H9 (cell line): Measurements from ENCODE around the gene ISG15. TPM values are rescaled to one million over a fixed set of nuclear protein-coding genes. Genes with fewer than 3 reads are reported as not detected.

Experiments
- DNase-seq: peaks from one replicate; pipeline ENCODE4 v3.0.0-alpha.2; 2017
- H2AFZ ChIP-seq: one replicate; pipeline ENCODE4 v1.6.1; 2013; ENCODE audit warnings: mild to moderate bottlenecking, low read length, control low read depth, moderate library complexity
- H2AK5ac ChIP-seq: 2 replicates; pipeline ENCODE4 v1.6.1; 2013; ENCODE audit warnings: low read length, control low read depth, mixed read lengths; ENCODE audit not compliant: insufficient read length
- H2BK120ac ChIP-seq: one replicate; pipeline ENCODE4 v1.6.1; 2013; ENCODE audit warnings: low read depth, mild to moderate bottlenecking, low read length, control low read depth, inconsistent platforms; ENCODE audit not compliant: poor library complexity, severe bottlenecking
- H2BK12ac ChIP-seq: 2 replicates; pipeline ENCODE4 v1.6.1; 2013; ENCODE audit warnings: low read length, control low read depth, mixed read lengths, low read depth; ENCODE audit not compliant: insufficient read length
- H2BK15ac ChIP-seq: 2 replicates; pipeline ENCODE4 v1.6.1; 2013; ENCODE audit warnings: low read depth, low read length, control low read depth
- H2BK20ac ChIP-seq: one replicate; pipeline ENCODE4 v1.6.1; 2013; ENCODE audit warnings: low read depth, mild to moderate bottlenecking, low read length, control low read depth, inconsistent platforms; ENCODE audit not compliant: poor library complexity, severe bottlenecking
- H2BK5ac ChIP-seq: 2 replicates; pipeline ENCODE4 v1.6.1; 2013; ENCODE audit warnings: low read length, control low read depth, mixed read lengths; ENCODE audit not compliant: insufficient read length
- H3K14ac ChIP-seq: 2 replicates; pipeline ENCODE4 v1.6.1; 2013; ENCODE audit warnings: low read length, control low read depth; ENCODE audit not compliant: insufficient read depth
- H3K18ac ChIP-seq: 2 replicates; pipeline ENCODE4 v1.6.1; 2013; ENCODE audit warnings: low read depth, mild to moderate bottlenecking, mixed read lengths, low read length, control low read depth; ENCODE audit not compliant: insufficient read length
- H3K23ac ChIP-seq: 2 replicates; pipeline ENCODE4 v1.6.1; 2013; ENCODE audit warnings: low read length, control low read depth, mixed read lengths, low read depth; ENCODE audit not compliant: insufficient read length
- H3K23me2 ChIP-seq: 2 replicates; pipeline ENCODE4 v1.6.1; 2013; ENCODE audit warnings: low read depth, mild to moderate bottlenecking, mixed read lengths, low read length, control low read depth; ENCODE audit not compliant: insufficient read length, poor library complexity, severe bottlenecking
- H3K27ac ChIP-seq: 2 replicates; pipeline ENCODE4 v1.5.1; 2013; ENCODE audit warnings: low read length, control low read depth, mixed read lengths, low read depth; ENCODE audit not compliant: insufficient read length
- H3K27me3 ChIP-seq: 2 replicates; pipeline ENCODE4 v1.6.1; 2013; ENCODE audit warnings: low read length, control low read depth, inconsistent platforms; ENCODE audit not compliant: insufficient read depth
- H3K4ac ChIP-seq: 2 replicates; pipeline ENCODE4 v1.6.1; 2013; ENCODE audit warnings: low read depth, mild to moderate bottlenecking, control low read depth, inconsistent platforms, low read length, moderate library complexity
- H3K4me1 ChIP-seq: 2 replicates; pipeline ENCODE4 v1.6.1; 2013; ENCODE audit warnings: low read length, control low read depth, inconsistent platforms; ENCODE audit not compliant: insufficient read depth
- H3K4me2 ChIP-seq: 2 replicates; pipeline ENCODE4 v1.6.1; 2013; ENCODE audit warnings: low read length, control low read depth, mixed read lengths; ENCODE audit not compliant: insufficient read length, insufficient read depth
- H3K56ac ChIP-seq: 2 replicates; pipeline ENCODE4 v1.6.1; 2013; ENCODE audit warnings: low read depth, mild to moderate bottlenecking, mixed read lengths, low read length, control low read depth; ENCODE audit not compliant: insufficient read length
- H3K79me1 ChIP-seq: 2 replicates; pipeline ENCODE4 v1.6.1; 2013; ENCODE audit warnings: low read depth, mild to moderate bottlenecking, moderate library complexity, low read length, control low read depth, inconsistent platforms; ENCODE audit not compliant: insufficient read depth, poor library complexity, severe bottlenecking
- H3K79me2 ChIP-seq: 2 replicates; pipeline ENCODE4 v1.6.1; 2013; ENCODE audit warnings: low read length, control low read depth, inconsistent platforms; ENCODE audit not compliant: insufficient read depth
- H3K9ac ChIP-seq: 2 replicates; pipeline ENCODE4 v1.6.1; 2013; ENCODE audit warnings: low read length, control low read depth, mixed read lengths; ENCODE audit not compliant: insufficient read length; ENCODE audit errors: extremely low read depth
- H3K9me3 ChIP-seq: one replicate; pipeline ENCODE4 v1.6.1; 2013; ENCODE audit warnings: low read depth, low read length, inconsistent platforms; ENCODE audit not compliant: control insufficient read depth
- H3T11ph ChIP-seq: one replicate; pipeline ENCODE4 v1.6.1; 2013; ENCODE audit warnings: mild to moderate bottlenecking, low read length, control low read depth, inconsistent platforms
- H4K20me1 ChIP-seq: one replicate; pipeline ENCODE4 v1.6.1; 2013; ENCODE audit not compliant: control insufficient read depth, insufficient read length, insufficient read depth
- H4K5ac ChIP-seq: 2 replicates; pipeline ENCODE4 v1.6.1; 2013; ENCODE audit warnings: low read depth, mild to moderate bottlenecking, mixed read lengths, low read length, control low read depth; ENCODE audit not compliant: insufficient read length
- H4K8ac ChIP-seq: replicated peaks from 2 replicates; pipeline ENCODE4 v1.6.1; 2013; ENCODE audit warnings: low read length, control low read depth, mixed read lengths, low read depth; ENCODE audit not compliant: insufficient read length
- H4K91ac ChIP-seq: 2 replicates; pipeline ENCODE4 v1.6.1; 2013; ENCODE audit warnings: low read depth, mild to moderate bottlenecking, moderate library complexity, mixed read lengths, low read length, control low read depth; ENCODE audit not compliant: insufficient read length
- H3K27ac Mint-ChIP-seq, 3 experiments: 2 replicates in 2 of 3; 3 replicates in 1 of 3; pipeline ENCODE4 v1.8.0; 2020 to 2021; ENCODE audit warnings: mixed read lengths in 3 of 3, mild to moderate bottlenecking in 1 of 3, moderate library complexity in 1 of 3
- H3K27me3 Mint-ChIP-seq: 2 replicates; pipeline ENCODE4 v1.8.0; 2021; ENCODE audit warnings: low read depth, mild to moderate bottlenecking, moderate library complexity, mixed read lengths
- H3K36me3 Mint-ChIP-seq, 3 experiments: 2 replicates in 2 of 3; 3 replicates in 1 of 3; pipeline ENCODE4 v1.8.0; 2020 to 2021; ENCODE audit warnings: low read depth in 3 of 3, mixed read lengths in 3 of 3; ENCODE audit not compliant: insufficient read depth in 1 of 3
- H3K4me1 Mint-ChIP-seq, 2 experiments: 2 replicates each; pipeline ENCODE4 v1.8.0; 2020; ENCODE audit warnings: mixed read lengths in 2 of 2
- H3K4me3 Mint-ChIP-seq, 2 experiments: 2 replicates in 1 of 2; 3 replicates in 1 of 2; pipeline ENCODE4 v1.8.0; 2020 to 2021; ENCODE audit warnings: mild to moderate bottlenecking in 2 of 2, mixed read lengths in 2 of 2, moderate library complexity in 1 of 2
- H3K9me3 Mint-ChIP-seq, 2 experiments: 2 replicates in 1 of 2; 3 replicates in 1 of 2; pipeline ENCODE4 v1.8.0; 2020; ENCODE audit warnings: mild to moderate bottlenecking in 2 of 2, mixed read lengths in 2 of 2, moderate library complexity in 1 of 2
- WGBS: extraction: QIAGEN DNeasy Blood & Tissue Kit; methylation state at CpG from one replicate; pipeline ENCODE4 v1.1.7; 2013; ENCODE audit warnings: missing lambda C conversion rate, low lambda C conversion rate, mixed read lengths; ENCODE audit not compliant: insufficient read length; ENCODE audit errors: extremely low coverage; 5-methylcytosine and 5-hydroxymethylcytosine counted together
- total RNA-seq: library from RNA; stranded (reverse); gene quantifications from 2 replicates; pipeline ENCODE4 v1.2.1, GENCODE V29; 2021
- TF ChIP-seq, protein P1 (sequence below): fragments of 200-600 bp; sonication (generic); conservative IDR thresholded peaks from 3 replicates; pipeline ENCODE4 v1.8.0; 2021; ENCODE audit warnings: antibody characterized with exemption, mild to moderate bottlenecking

The ISG15 gene
- total RNA-seq, 1 experiment from 2014 or later: 39.7 TPM

DNA sequence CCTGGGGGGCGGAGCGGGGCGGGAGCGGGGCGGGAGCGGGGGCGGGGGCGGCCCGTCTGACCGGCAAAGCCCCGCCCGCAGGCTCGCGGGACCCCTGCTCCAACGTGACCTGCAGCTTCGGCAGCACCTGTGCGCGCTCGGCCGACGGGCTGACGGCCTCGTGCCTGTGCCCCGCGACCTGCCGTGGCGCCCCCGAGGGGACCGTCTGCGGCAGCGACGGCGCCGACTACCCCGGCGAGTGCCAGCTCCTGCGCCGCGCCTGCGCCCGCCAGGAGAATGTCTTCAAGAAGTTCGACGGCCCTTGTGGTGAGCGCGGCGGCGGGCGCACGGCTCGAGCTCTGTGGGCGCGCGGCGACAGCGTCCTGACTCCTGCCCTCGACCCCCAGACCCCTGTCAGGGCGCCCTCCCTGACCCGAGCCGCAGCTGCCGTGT lies 27.8 kb downstream of the ISG15 start:
- peaks cover 3% of the 10 kb centered on the region for H4K20me1 ChIP-seq
- H3K9me3 Mint-ChIP-seq: no peaks in the 10 kb centered on the region; a peak in 1 of 5 replicates
- H3K23ac ChIP-seq: no peak overlapping the region
- H3K36me3 Mint-ChIP-seq: peaks cover 7 to 42% (median 36%) of the 10 kb centered on the region in 3 experiments
- no peak overlapping the region for H4K5ac ChIP-seq
- TF ChIP-seq, protein P1, sequence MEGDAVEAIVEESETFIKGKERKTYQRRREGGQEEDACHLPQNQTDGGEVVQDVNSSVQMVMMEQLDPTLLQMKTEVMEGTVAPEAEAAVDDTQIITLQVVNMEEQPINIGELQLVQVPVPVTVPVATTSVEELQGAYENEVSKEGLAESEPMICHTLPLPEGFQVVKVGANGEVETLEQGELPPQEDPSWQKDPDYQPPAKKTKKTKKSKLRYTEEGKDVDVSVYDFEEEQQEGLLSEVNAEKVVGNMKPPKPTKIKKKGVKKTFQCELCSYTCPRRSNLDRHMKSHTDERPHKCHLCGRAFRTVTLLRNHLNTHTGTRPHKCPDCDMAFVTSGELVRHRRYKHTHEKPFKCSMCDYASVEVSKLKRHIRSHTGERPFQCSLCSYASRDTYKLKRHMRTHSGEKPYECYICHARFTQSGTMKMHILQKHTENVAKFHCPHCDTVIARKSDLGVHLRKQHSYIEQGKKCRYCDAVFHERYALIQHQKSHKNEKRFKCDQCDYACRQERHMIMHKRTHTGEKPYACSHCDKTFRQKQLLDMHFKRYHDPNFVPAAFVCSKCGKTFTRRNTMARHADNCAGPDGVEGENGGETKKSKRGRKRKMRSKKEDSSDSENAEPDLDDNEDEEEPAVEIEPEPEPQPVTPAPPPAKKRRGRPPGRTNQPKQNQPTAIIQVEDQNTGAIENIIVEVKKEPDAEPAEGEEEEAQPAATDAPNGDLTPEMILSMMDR: no peak
- H2BK5ac ChIP-seq: no peak overlapping the region
- H3K4ac ChIP-seq: no peak overlapping the region
- H3K4me1 ChIP-seq: no peaks in the 10 kb centered on the region
- no peak overlapping the region for H2BK20ac ChIP-seq
- H3K9ac ChIP-seq: no peak overlapping the region
- H3T11ph ChIP-seq: no peak overlapping the region
- peak; percentile 85 for DNase-seq
- no peak overlapping the region for H2AFZ ChIP-seq
- peaks cover 7 to 15% of the 10 kb centered on the region in 2 experiments for H3K4me1 Mint-ChIP-seq
- WGBS: no CpG with 5 or more reads among the region's 60 CpGs
- no peak overlapping the region for H3K4me3 Mint-ChIP-seq
- peaks cover 4% of the 10 kb centered on the region for H3K23me2 ChIP-seq
- peaks cover 40% of the 10 kb centered on the region for H3K27me3 Mint-ChIP-seq
- H4K8ac ChIP-seq: no peak overlapping the region
- no peaks in the 10 kb centered on the region for H3K79me1 ChIP-seq
- no peaks in the 10 kb centered on the region; the same call in 1 of the 2 replicates for H3K27me3 ChIP-seq
- no peaks in the 10 kb centered on the region for H3K79me2 ChIP-seq
- no peak overlapping the region for H3K27ac Mint-ChIP-seq
- H4K91ac ChIP-seq: no peak overlapping the region
- no peaks in the 10 kb centered on the region for H3K9me3 ChIP-seq
- no peak overlapping the region for H3K27ac ChIP-seq
- H3K56ac ChIP-seq: no peak overlapping the region
- no peak overlapping the region for H2AK5ac ChIP-seq
- H3K18ac ChIP-seq: no peak overlapping the region
- H2BK120ac ChIP-seq: no peak overlapping the region
- H2BK15ac ChIP-seq: no peak overlapping the region
- no peak overlapping the region for H2BK12ac ChIP-seq
- H3K14ac ChIP-seq: no peak overlapping the region; the same call in 1 of the 2 replicates
- H3K4me2 ChIP-seq: no peak overlapping the region
